Transverse colon (tissue), 4 donors: ENCODE data around the gene CLIC5. TPM values are rescaled to one million over a fixed set of nuclear protein-coding genes. Genes with fewer than 3 reads are reported as not detected.

Experiments used
- DNase-seq: peaks from one replicate; pipeline ENCODE4 v3.0.0-alpha.2; 2019
- H3K27ac ChIP-seq, 4 donors: fragments of 200-600 bp; sonication (generic); 2 replicates each; pipeline ENCODE4 v1.5.1; 2016 to 2018; ENCODE audit warnings: inconsistent platforms in 4 of 4
- H3K27me3 ChIP-seq: fragments of 200-600 bp; sonication (generic); 2 replicates; pipeline ENCODE4 v1.5.1; 2017; ENCODE audit warnings: inconsistent platforms
- H3K36me3 ChIP-seq, 4 donors: fragments of 200-600 bp; sonication (generic); 2 replicates each; pipeline ENCODE4 v1.5.1; 2017 to 2019; ENCODE audit warnings: inconsistent platforms in 4 of 4
- H3K4me1 ChIP-seq, 4 donors: fragments of 200-600 bp; sonication (generic); 2 replicates each; pipeline ENCODE4 v1.5.1; 2017 to 2020; ENCODE audit warnings: inconsistent platforms in 4 of 4
- H3K4me3 ChIP-seq, 4 donors: fragments of 200-600 bp; sonication (generic); 1 replicate in 1 of 4; 2 replicates in 3 of 4; pipeline versions ENCODE4 v1.5.1 to v1.6.1; 2017 to 2019; ENCODE audit warnings: inconsistent platforms in 4 of 4
- H3K9me3 ChIP-seq, 2 donors: fragments of 200-600 bp; sonication (generic); 2 replicates each; pipeline ENCODE4 v1.5.1; 2017 to 2019; ENCODE audit warnings: inconsistent platforms in 2 of 2
- CTCF ChIP-seq, 5 experiments: fragments of 200-600 bp in 3 of 5; fragments of 450-650 bp in 2 of 5; sonication (generic) in 3 of 5; IDR thresholded peaks; 1 replicate in 2 of 5; 2 replicates in 3 of 5; pipeline ENCODE4 v1.5.1; 2016 to 2017; ENCODE audit warnings: antibody characterized with exemption in 5 of 5, inconsistent platforms in 3 of 5, mild to moderate bottlenecking in 2 of 5, moderate library complexity in 1 of 5
- EP300 ChIP-seq: sonication (generic); formaldehyde crosslinking; IDR thresholded peaks from one replicate; pipeline ENCODE4 v1.6.1; 2017; ENCODE audit warnings: antibody characterized with exemption, low read depth
- POLR2A ChIP-seq: fragments of 450-650 bp; IDR thresholded peaks from one replicate; pipeline ENCODE4 v1.6.1; 2016; ENCODE audit warnings: antibody characterized with exemption, mild to moderate bottlenecking, moderate library complexity
- POLR2AphosphoS5 ChIP-seq, 3 donors: sonication (generic); formaldehyde crosslinking; IDR thresholded peaks; one replicate each; pipeline ENCODE4 v1.6.1; 2016; ENCODE audit warnings: antibody characterized with exemption in 3 of 3
- WGBS, 2 donors: methylation state at CpG; one replicate each; pipeline ENCODE4 v1.1.5; 2018; ENCODE audit warnings: low coverage in 1 of 2; 5-methylcytosine and 5-hydroxymethylcytosine counted together
- in situ Hi-C, 4 donors: fragments of 200-750 bp; cut with MboI; loops; one replicate each; pipeline versions ENCODE4 v1.15.0 to v1.15.1; 2017; ENCODE audit warnings: low sequenced_read_pairs in 3 of 4, low pct_ligation_motif_present in 1 of 4, low pct_unique_long_range_greater_than_20kb in 1 of 4
- intact Hi-C: fragments of 100-400 bp; cut with DNase I; formaldehyde crosslinking; loops from one replicate; pipeline ENCODE4 v1.15.1; 2023; ENCODE audit warnings: low total_unique reads
- total RNA-seq, 4 donors: library from RNA; depleted of rRNA; stranded (reverse); fragments of >200 nt; gene quantifications; one replicate each; pipeline ENCODE4 v1.1.0, GENCODE V29; 2016

CLIC5 gene
- total RNA-seq, 4 donors from 2014 or later, result 5.0 to 222 (median 149) TPM

GRCh38 chr6:45952168-45952529 lies 63.5 kb downstream of the CLIC5 start:
- TF ChIP-seq POLR2AphosphoS5 (IDR thresholded peaks at IDR 0.05), result peak in 1 of 3 donors; percentile 36
- TF ChIP-seq POLR2A, result peak; percentile 11
- no peak for TF ChIP-seq CTCF (IDR thresholded peaks at IDR 0.05)
- no peak for TF ChIP-seq EP300
- H3K9me3 ChIP-seq, result no peaks in the 10 kb centered on the region
- no peak for DNase-seq
- no peaks in the 10 kb centered on the region for H3K36me3 ChIP-seq
- H3K4me3 ChIP-seq, result no peak overlapping the region
- WGBS, 2 donors, result 56 to 62% methylated on average over 5 to 7 of the region's 7 CpGs
- intact Hi-C loops (no loop called here), in situ Hi-C loops (no loop called here)
- H3K4me1 ChIP-seq, result peaks cover 0 to 40% (median 11%) of the 10 kb centered on the region in 4 donors
- H3K27ac ChIP-seq, result peak overlapping the region; percentile 50 to 67 (median 56)
- H3K27me3 ChIP-seq, result no peaks in the 10 kb centered on the region

GRCh38 chr6:45951321-45952167 lies 64.1 kb downstream of the CLIC5 start:
- Histone ChIP-seq H3K36me3 (no peaks in the 10 kb centered on the region), H3K4me1 (peaks cover 0 to 40% (median 11%) of the 10 kb centered on the region in 4 donors), H3K27me3 (no peaks in the 10 kb centered on the region), H3K9me3 (no peaks in the 10 kb centered on the region), H3K4me3 (no peak overlapping the region), H3K27ac (peak overlapping the region; percentile 50 to 67 (median 56))
- peak; percentile 23 for DNase-seq
- 49 to 51% methylated on average over 10 to 11 of the region's 11 CpGs for WGBS, 2 donors
- intact Hi-C loops (no loop called here), in situ Hi-C loops (no loop called here)
- TF ChIP-seq CTCF (IDR thresholded peaks at IDR 0.05) (no peak), POLR2AphosphoS5 (IDR thresholded peaks at IDR 0.05) (peak in 1 of 3 donors; percentile 14), EP300 (no peak)

- Histone ChIP-seq H3K36me3 (no peaks in the 10 kb centered on the region), H3K4me1 (peaks cover 0 to 32% (median 11%) of the 10 kb centered on the region in 4 donors), H3K27me3 (no peaks in the 10 kb centered on the region), H3K9me3 (no peaks in the 10 kb centered on the region), H3K27ac (no peak overlapping the region), H3K4me3 (no peak overlapping the region)
- in situ Hi-C loops (loop anchor here in 1 of 4 donors (25.0 kb wide), 1 partner anchor 463 kb away; no protein-coding TSS in a partner anchor), intact Hi-C loops (no loop called here)
- TF ChIP-seq EP300 (no peak), POLR2AphosphoS5 (IDR thresholded peaks at IDR 0.05) (no peak), POLR2A (no peak), CTCF (IDR thresholded peaks at IDR 0.05) (no peak)
- DNase-seq, result peak; percentile 18
- 74% methylated on average over 7 of the region's 7 CpGs; no CpG with 5 or more reads in 1 of the 2 donors for WGBS, 2 donors
These were observed 66.4 kb downstream of the CLIC5 start for GRCh38 chr6:45949256-45949655.

- intact Hi-C loops, result no loop called here
- DNase-seq, result no peak
- TF ChIP-seq EP300 (no peak), POLR2A (no peak), POLR2AphosphoS5 (IDR thresholded peaks at IDR 0.05) (no peak), CTCF (IDR thresholded peaks at IDR 0.05) (no peak)
- H3K27me3 ChIP-seq, result no peaks in the 10 kb centered on the region
- no peak overlapping the region for H3K27ac ChIP-seq
- no peak overlapping the region for H3K4me3 ChIP-seq
- in situ Hi-C loops, result loop anchor here in 1 of 4 donors (25.0 kb wide), 1 partner anchor 464 kb away; no protein-coding TSS in a partner anchor
- peaks cover 0 to 29% (median 11%) of the 10 kb centered on the region in 4 donors for H3K4me1 ChIP-seq
- H3K9me3 ChIP-seq, result no peaks in the 10 kb centered on the region
- H3K36me3 ChIP-seq, result peaks cover 0 to 3% (median 0%) of the 10 kb centered on the region in 4 donors
These were observed 67.9 kb downstream of the CLIC5 start for GRCh38 chr6:45947807-45948206.
